ENCODE measurements around the gene LGALS8. TPM values are rescaled to one million over a fixed set of nuclear protein-coding genes. Genes with fewer than 3 reads are reported as not detected.

LGALS8 gene
- total RNA-seq, 1 donor from 2014 or later = 23.3 TPM

GRCh38 chr1:236522937-236523703, 662 bp upstream of the LGALS8 start:
- DNase-seq (ENCODE audit: low read depth, low spot score) = no peak
- Mint-ChIP-seq H3K9me3 (no peaks in the 10 kb centered on the region), H3K4me1 (peaks cover 15% of the 10 kb centered on the region), H3K27ac (ENCODE audit: unreplicated experiment) (peak overlapping the region; percentile 29), H3K36me3 (ENCODE audit: low read depth) (no peaks in the 10 kb centered on the region), H3K4me3 (peak overlapping the region; percentile 95), H3K27me3 (ENCODE audit: low read depth) (no peaks in the 10 kb centered on the region)
- TF ChIP-seq CTCF (conservative IDR thresholded peaks at IDR 0.05) = no peak

- H3K27ac Mint-ChIP-seq (ENCODE audit: unreplicated experiment) = peak overlapping the region; percentile 97
- H3K27me3 Mint-ChIP-seq (ENCODE audit: low read depth) = no peaks in the 10 kb centered on the region
- H3K36me3 Mint-ChIP-seq (ENCODE audit: low read depth) = no peaks in the 10 kb centered on the region
- peak overlapping the region; percentile 95 for H3K4me3 Mint-ChIP-seq
- H3K4me1 Mint-ChIP-seq = peaks cover 15% of the 10 kb centered on the region
- peak; percentile 18 for DNase-seq (ENCODE audit: low read depth, low spot score)
- no peak for TF ChIP-seq CTCF (conservative IDR thresholded peaks at IDR 0.05)
- no peaks in the 10 kb centered on the region for H3K9me3 Mint-ChIP-seq
Measured at GRCh38 chr1:236524142-236524894, 536 bp downstream of the LGALS8 start.

- no peaks in the 10 kb centered on the region for H3K36me3 Mint-ChIP-seq (ENCODE audit: low read depth)
- H3K4me1 Mint-ChIP-seq = peaks cover 15% of the 10 kb centered on the region
- H3K27me3 Mint-ChIP-seq (ENCODE audit: low read depth) = no peaks in the 10 kb centered on the region
- peak overlapping the region; percentile 97 for H3K27ac Mint-ChIP-seq (ENCODE audit: unreplicated experiment)
- H3K9me3 Mint-ChIP-seq = no peaks in the 10 kb centered on the region
- no peak for TF ChIP-seq CTCF (conservative IDR thresholded peaks at IDR 0.05)
- no peak for DNase-seq (ENCODE audit: low read depth, low spot score)
- peak overlapping the region; percentile 95 for H3K4me3 Mint-ChIP-seq
Measured at GRCh38 chr1:236524895-236525184, 1.1 kb downstream of the LGALS8 start.

- H3K4me3 Mint-ChIP-seq = no peak overlapping the region
- H3K27me3 Mint-ChIP-seq (ENCODE audit: low read depth) = no peaks in the 10 kb centered on the region
- H3K4me1 Mint-ChIP-seq = peaks cover 15% of the 10 kb centered on the region
- no peak for TF ChIP-seq CTCF (conservative IDR thresholded peaks at IDR 0.05)
- H3K27ac Mint-ChIP-seq (ENCODE audit: unreplicated experiment) = no peak overlapping the region
- DNase-seq (ENCODE audit: low read depth, low spot score) = no peak
- H3K36me3 Mint-ChIP-seq (ENCODE audit: low read depth) = no peaks in the 10 kb centered on the region
- no peaks in the 10 kb centered on the region for H3K9me3 Mint-ChIP-seq
Measured at GRCh38 chr1:236526079-236526478, 2.3 kb downstream of the LGALS8 start.

- Mint-ChIP-seq H3K4me1 (peaks cover 12% of the 10 kb centered on the region), H3K4me3 (no peak overlapping the region), H3K27me3 (ENCODE audit: low read depth) (no peaks in the 10 kb centered on the region), H3K36me3 (ENCODE audit: low read depth) (no peaks in the 10 kb centered on the region), H3K9me3 (no peaks in the 10 kb centered on the region), H3K27ac (ENCODE audit: unreplicated experiment) (no peak overlapping the region)
- TF ChIP-seq CTCF (conservative IDR thresholded peaks at IDR 0.05) = no peak
- no peak for DNase-seq (ENCODE audit: low read depth, low spot score)
Measured at GRCh38 chr1:236530286-236530685, 6.5 kb downstream of the LGALS8 start.

Data from neural crest cell (in vitro differentiated cells).